Kidney (tissue), 14 donors: ENCODE data around the gene RPP14. TPM values are rescaled to one million over a fixed set of nuclear protein-coding genes. Genes with fewer than 3 reads are reported as not detected.

Experiments
- DNase-seq, 5 donors: peaks; one replicate each; pipeline ENCODE4 v3.0.0-alpha.2; 2013 to 2020
- FAIRE-seq: peaks from 2 replicates; lab custom pipeline; 2012; peaks lifted over from hg19 to GRCh38; lab: Jason Lieb, UNC
- H3K27ac ChIP-seq, 2 donors: one replicate each; pipeline ENCODE4 v1.7.0; 2013; ENCODE audit warnings: low read depth in 2 of 2, low read length in 2 of 2, inconsistent platforms in 1 of 2
- H3K27me3 ChIP-seq: one replicate; pipeline ENCODE4 v1.7.1; 2013; ENCODE audit warnings: low read length, inconsistent platforms; ENCODE audit not compliant: control insufficient read depth, insufficient read depth
- H3K36me3 ChIP-seq, 3 donors: one replicate each; pipeline versions ENCODE4 v1.7.0 to v1.7.1; 2013; ENCODE audit warnings: low read length in 3 of 3, control low read depth in 1 of 3, inconsistent platforms in 1 of 3; ENCODE audit not compliant: insufficient read depth in 3 of 3, control insufficient read depth in 2 of 3
- H3K4me1 ChIP-seq, 3 donors: one replicate each; pipeline versions ENCODE4 v1.7.0 to v1.7.1; 2013; ENCODE audit warnings: low read length in 3 of 3, inconsistent platforms in 1 of 3, low read depth in 1 of 3; ENCODE audit not compliant: control insufficient read depth in 2 of 3, insufficient read depth in 2 of 3
- H3K4me3 ChIP-seq, 3 donors: one replicate each; pipeline versions ENCODE4 v1.7.0 to v1.8.1; 2013; ENCODE audit warnings: low read length in 3 of 3, control low read depth in 1 of 3, inconsistent platforms in 1 of 3
- H3K9ac ChIP-seq, 3 donors: one replicate each; pipeline versions ENCODE4 v1.7.0 to v1.7.1; 2013; ENCODE audit warnings: low read length in 3 of 3, control low read depth in 1 of 3, inconsistent platforms in 1 of 3
- H3K9me3 ChIP-seq, 3 donors: one replicate each; pipeline versions ENCODE4 v1.7.0 to v1.7.1; 2013; ENCODE audit warnings: low read length in 3 of 3, control low read depth in 1 of 3, inconsistent platforms in 1 of 3; ENCODE audit not compliant: control insufficient read depth in 2 of 3, insufficient read depth in 1 of 3
- CTCF ChIP-seq: IDR thresholded peaks from 3 replicates; pipeline ENCODE4 v1.5.1; 2012; ENCODE audit warnings: mild to moderate bottlenecking, moderate library complexity, borderline replicate concordance; ENCODE audit not compliant: insufficient read depth; ENCODE audit errors: extremely low read depth
- intact Hi-C: fragments of 100-400 bp; cut with DNase I; formaldehyde crosslinking; loops from one replicate; pipeline ENCODE4 v1.11.1; 2022
- polyA plus RNA-seq: library from polyadenylated mRNA; stranded (reverse); fragments of 350-450 nt; fragmentation: Illumina TruSeq; extraction: RNeasy Lipid Tissue Mini Kit (QIAGEN cat#74804); gene quantifications from one replicate; pipeline ENCODE4 v1.2.3, GENCODE V29; 2014; ENCODE audit warnings: low read depth, low replicate concordance; ENCODE audit not compliant: insufficient read depth
- total RNA-seq: library from RNA; stranded (reverse); fragmentation: NEBNext Ultra II Directional; extraction: Animal tissue kit (Norgen Biotek cat#: 25700); gene quantifications from one replicate; pipeline ENCODE4 v1.2.1, GENCODE V29; 2021
- donor health status: control.
- donor health status: control.
- donor health status: control.
- donor health status: control.
- donor health status: control.
- donor health status: DM: yes; HTN: yes; CAD: no.
- donor health status: Normal renal cell carcinoma (clear cell type).

RPP14 gene
- total and polyA plus RNA-seq, 2 donors from 2014 or later: 12.0 to 14.9 TPM

GRCh38 chr3:58361866-58362265 lies 55.8 kb downstream of the RPP14 start:
- Histone ChIP-seq H3K27ac (no peak overlapping the region), H3K4me3 (no peak overlapping the region), H3K36me3 (no peaks in the 10 kb centered on the region), H3K27me3 (no peaks in the 10 kb centered on the region), H3K4me1 (peaks cover 0 to 5% (median 3%) of the 10 kb centered on the region in 3 donors), H3K9ac (no peak overlapping the region), H3K9me3 (no peaks in the 10 kb centered on the region)
- intact Hi-C loops: no loop called here
- TF ChIP-seq CTCF: no peak
- no peak for DNase-seq
- FAIRE-seq: no peak

GRCh38 chr3:58366699-58367098 lies 60.7 kb downstream of the RPP14 start:
- H3K27ac ChIP-seq: no peak overlapping the region
- peaks cover 0 to 11% (median 4%) of the 10 kb centered on the region in 3 donors for H3K4me1 ChIP-seq
- peaks cover 0 to 4% (median 0%) of the 10 kb centered on the region in 3 donors for H3K36me3 ChIP-seq
- intact Hi-C loops: no loop called here
- H3K9me3 ChIP-seq: no peaks in the 10 kb centered on the region
- H3K9ac ChIP-seq: no peak overlapping the region
- H3K27me3 ChIP-seq: no peaks in the 10 kb centered on the region
- TF ChIP-seq CTCF: no peak
- H3K4me3 ChIP-seq: no peak overlapping the region
- no peak for DNase-seq
- no peak for FAIRE-seq

GRCh38 chr3:58369038-58369437 lies 63.0 kb downstream of the RPP14 start:
- no peaks in the 10 kb centered on the region for H3K9me3 ChIP-seq
- FAIRE-seq: no peak
- H3K9ac ChIP-seq: no peak overlapping the region
- H3K27ac ChIP-seq: no peak overlapping the region
- no peaks in the 10 kb centered on the region for H3K27me3 ChIP-seq
- H3K4me1 ChIP-seq: peaks cover 0 to 5% (median 4%) of the 10 kb centered on the region in 3 donors
- no peak for DNase-seq
- H3K4me3 ChIP-seq: no peak overlapping the region
- TF ChIP-seq CTCF: no peak
- intact Hi-C loops: no loop called here
- H3K36me3 ChIP-seq: peaks cover 0 to 4% (median 0%) of the 10 kb centered on the region in 3 donors

Other genes with a start within 250 kb of the RPP14 start
- gene DNASE1L3, start 95.3 kb upstream of the RPP14 start, total RNA-seq: 24.9 TPM
- 27.5 TPM for gene DNASE1L3, start 95.3 kb upstream of the RPP14 start, polyA plus RNA-seq
- 10.2 TPM for gene ABHD6, start 68.5 kb upstream of the RPP14 start, total RNA-seq
- gene ABHD6, start 68.5 kb upstream of the RPP14 start, polyA plus RNA-seq: 21.4 TPM
- 7.8 TPM for gene HTD2, start 275 bp downstream of the RPP14 start, total RNA-seq
- 6.4 TPM for gene HTD2, start 275 bp downstream of the RPP14 start, polyA plus RNA-seq
- gene PXK, start 26.6 kb downstream of the RPP14 start, total RNA-seq: 24.8 TPM
- gene PXK, start 26.6 kb downstream of the RPP14 start, polyA plus RNA-seq: 21.6 TPM
- gene PDHB, start 127.6 kb downstream of the RPP14 start, total RNA-seq: 71.7 TPM
- 138 TPM for gene PDHB, start 127.6 kb downstream of the RPP14 start, polyA plus RNA-seq
- gene KCTD6, start 185.9 kb downstream of the RPP14 start, total RNA-seq: 19.0 TPM
- gene KCTD6, start 185.9 kb downstream of the RPP14 start, polyA plus RNA-seq: 24.5 TPM
- gene ACOX2, start 230.9 kb downstream of the RPP14 start, total RNA-seq: 18.6 TPM
- 85.5 TPM for gene ACOX2, start 230.9 kb downstream of the RPP14 start, polyA plus RNA-seq